ENCODE results near the gene CDH23.

Gene CDH23

GRCh38 chr10:71750124-71750841, 353.6 kb downstream of the CDH23 start:
- DNase-seq: no peak

- DNase-seq: no peak
These were observed 354.3 kb downstream of the CDH23 start for GRCh38 chr10:71750986-71751385.

- DNase-seq: no peak
These were observed 354.9 kb downstream of the CDH23 start for GRCh38 chr10:71751515-71752224.

DNA sequence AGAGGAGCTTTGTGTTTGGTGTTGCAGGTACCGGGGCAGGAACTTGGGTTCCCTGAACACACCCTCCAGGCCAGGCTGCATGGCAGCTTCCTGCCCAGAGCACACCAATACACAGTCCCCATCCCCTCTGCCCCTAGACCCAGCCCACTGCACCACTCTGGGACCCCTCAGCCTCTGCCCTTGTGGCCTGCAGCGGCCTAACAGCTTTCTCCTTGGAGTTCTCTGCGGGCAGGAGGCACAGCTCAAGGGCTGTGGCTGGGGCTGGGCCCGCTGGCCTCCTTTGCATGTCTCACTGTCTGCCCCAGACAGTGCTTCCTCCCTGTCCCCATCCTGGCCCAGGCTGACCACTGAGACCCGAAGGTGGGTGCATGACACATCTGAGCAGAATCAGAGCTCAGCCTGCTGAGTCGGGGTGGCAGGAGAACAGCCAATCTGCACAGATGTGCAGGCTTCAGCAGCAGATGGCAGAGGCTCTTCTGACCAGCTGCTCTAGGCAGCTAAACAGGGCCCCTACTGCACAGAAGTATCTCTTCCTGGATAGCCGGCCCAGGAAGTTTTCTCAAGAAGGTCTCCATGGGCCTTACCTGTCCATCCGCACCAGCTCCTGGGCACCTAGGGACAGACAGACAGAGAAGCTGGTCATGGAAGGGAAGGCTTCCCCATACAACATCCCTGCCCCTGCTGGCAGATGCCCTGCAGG, 355.8 kb downstream of the CDH23 start:
- no peak for DNase-seq

DNA sequence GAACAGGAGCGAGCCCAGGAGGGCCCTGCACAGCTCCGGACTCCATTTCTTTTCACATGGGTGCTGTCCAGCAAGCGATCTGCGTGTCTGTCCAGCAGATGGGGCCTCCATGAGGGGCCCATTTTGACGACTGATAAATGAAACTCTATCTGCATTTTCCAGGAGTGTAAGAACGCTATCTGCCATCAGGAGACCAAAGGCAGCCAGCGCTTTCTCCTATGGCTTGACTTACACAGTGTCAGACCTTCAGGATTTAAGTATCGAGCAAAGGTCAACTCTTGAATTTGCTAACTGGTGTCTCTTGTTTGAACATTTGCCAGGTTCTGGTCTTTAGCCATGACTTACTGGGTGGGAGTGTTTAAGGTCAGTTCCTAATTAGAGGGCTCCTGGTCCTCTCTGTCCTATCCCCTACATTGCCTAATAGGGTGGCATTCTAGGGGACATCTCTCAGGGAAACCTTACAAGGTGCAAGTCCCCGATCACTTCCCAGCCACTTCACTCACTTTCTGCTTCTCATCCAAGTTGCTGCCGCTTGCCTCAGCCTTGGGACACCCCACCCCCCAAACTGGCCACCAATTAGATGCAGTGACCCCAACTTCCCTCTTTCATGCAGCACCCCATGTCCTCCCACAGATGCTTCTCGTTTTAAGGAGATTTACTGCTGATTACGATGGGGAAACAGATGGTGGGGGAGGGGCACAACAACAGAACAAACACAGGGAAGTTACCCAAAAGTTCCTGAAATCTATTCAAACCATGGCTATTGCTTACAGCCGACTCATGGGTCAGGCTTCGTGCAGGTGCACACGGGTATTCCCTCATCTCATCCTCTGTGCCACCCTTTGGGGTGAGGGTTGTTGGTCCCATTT, 356.6 kb downstream of the CDH23 start:
- DNase-seq: no peak

GRCh38 chr10:71753960-71754505, 357.3 kb downstream of the CDH23 start:
- no peak for DNase-seq

DNA sequence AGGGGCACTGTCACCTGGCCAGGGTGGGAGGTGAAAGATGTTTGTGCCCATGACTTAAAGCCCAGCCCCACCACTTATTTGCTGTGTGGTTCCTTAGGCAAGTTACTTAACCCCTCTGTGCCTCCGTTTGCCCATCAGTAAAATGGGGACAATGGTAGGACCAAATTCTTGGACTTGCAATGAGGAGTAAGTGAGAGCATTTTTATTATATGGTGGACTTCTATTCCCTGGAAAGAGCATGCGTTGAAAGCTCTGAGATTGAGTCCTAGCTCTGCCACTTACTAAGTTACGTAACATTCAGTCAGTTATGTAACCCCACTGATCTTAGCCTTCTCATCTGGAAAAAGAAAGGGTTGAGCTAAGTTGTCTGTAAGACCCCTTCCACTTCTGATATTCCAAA, 357.8 kb downstream of the CDH23 start:
- no peak for DNase-seq

DNA sequence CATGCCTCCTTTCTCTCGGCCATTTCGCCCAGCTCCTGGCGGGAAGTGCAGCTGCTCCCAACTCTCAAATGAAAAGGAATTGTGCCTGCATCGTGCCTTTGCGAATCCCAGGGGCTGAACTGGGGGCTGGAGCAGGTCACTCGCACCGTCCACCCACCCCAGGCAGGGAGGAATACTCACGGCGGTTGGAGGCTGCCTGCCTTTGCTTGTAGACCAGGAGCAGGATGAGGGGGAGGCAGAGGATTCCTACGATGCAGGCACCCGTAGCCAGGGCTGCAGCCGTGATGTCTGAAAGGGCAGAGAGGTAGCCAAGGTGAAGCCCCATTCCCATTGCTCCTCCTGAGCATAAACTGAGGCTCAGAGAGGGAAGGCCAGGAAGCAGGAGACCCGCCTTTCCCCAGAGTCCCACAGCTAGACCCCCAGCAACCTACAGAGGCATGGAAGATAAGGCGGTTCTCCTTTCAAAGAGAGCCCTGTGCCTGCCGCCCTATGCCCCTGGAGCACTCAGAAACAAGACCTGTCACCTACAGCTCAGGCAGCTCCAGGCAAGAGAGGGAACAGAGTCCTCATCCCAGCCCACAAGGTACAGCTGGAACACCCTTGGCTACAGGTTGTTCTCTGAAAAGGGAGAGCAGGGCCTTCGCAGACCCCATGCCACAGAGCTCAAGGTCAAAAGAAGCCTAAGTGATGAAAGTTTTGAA, 358.6 kb downstream of the CDH23 start:
- no peak for DNase-seq

DNA sequence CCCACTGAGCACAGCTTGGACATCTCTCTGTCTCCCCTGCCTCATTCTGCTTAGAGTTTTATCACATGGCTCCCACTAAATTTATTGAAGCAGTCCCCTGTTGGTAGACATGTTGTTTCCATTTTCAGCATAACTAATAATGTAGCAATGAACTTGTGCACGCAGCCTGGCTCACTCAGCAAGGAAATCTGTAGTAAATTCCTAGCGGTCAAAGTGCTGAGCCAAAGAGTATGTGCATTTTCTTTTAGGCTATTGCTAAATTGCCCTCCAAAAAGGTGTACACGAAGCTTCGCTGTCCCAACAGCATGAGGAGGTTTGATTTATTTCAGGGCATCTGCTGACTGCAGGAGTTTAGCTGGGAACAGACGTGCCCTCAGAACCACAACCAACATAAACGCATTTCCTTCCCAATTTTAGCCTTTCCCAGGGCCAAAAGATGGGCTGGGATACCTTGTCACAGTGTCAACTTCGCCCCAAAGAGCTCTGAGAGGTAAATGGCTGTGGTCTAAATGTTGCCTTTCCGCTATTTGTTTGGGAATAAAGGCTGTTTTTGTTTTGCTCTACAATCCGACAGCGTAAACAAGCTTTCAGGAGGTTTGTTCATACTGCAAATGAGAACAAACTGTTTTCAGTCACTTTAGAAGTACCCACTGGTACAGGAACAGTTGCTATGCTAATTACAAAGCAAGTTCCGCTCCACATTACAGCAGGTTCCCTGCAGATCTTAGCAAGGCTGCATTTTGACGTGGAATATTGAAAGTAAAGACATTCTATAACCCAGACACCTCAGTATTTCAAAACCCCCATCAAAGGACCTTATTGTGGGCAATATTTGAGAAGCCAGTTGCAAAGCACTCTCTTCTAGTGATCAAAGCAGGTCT, 359.8 kb downstream of the CDH23 start:
- DNase-seq: no peak

- no peak for DNase-seq
These were observed 360.7 kb downstream of the CDH23 start for GRCh38 chr10:71757399-71757922.

DNA sequence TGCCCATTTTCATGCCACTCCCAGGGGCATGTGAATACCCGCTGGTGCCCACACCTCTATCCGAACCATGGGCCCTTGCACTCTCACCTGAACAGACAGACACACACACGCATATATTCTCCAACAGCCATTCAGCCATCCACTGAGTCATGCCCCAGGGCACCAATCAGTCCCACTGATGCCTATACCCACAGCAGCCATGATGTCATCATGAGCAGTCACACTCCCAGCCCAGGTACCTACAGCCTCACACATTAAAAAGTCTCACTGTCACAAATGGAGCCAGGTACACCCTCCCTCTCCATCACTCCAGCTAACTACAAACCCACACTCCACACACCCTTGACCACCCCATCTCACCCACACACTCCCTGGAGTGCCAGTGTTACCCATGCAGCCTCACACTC, 364.4 kb downstream of the CDH23 start:
- no peak for DNase-seq

GRCh38 chr10:71761541-71762113, 364.9 kb downstream of the CDH23 start:
- no peak for DNase-seq

DNA sequence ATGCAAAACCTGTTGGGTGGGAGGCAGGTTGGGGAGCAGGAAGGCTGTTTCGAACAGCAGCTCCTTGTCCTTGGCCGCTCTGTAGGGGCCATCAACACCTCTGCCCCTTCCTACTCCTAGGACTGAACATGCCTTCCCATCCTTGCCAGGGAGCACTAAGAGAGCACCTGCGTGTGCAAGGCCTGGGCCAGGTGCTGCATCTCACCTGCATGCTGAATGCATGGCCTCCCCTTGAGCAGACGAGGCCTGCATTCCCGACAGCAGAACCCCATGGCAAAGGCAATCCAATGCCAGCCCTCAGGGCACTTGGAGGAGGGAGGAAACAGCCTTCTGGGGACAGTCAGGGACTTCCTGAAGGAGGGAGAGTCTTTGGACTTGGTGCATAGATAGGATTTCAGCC, 365.6 kb downstream of the CDH23 start:
- no peak for DNase-seq

GRCh38 chr10:71763352-71764127, 366.8 kb downstream of the CDH23 start:
- no peak for DNase-seq

- no peak for DNase-seq
These were observed 368.6 kb downstream of the CDH23 start for GRCh38 chr10:71765176-71765904.

GRCh38 chr10:71765906-71766716, 369.4 kb downstream of the CDH23 start:
- DNase-seq: no peak

DNA sequence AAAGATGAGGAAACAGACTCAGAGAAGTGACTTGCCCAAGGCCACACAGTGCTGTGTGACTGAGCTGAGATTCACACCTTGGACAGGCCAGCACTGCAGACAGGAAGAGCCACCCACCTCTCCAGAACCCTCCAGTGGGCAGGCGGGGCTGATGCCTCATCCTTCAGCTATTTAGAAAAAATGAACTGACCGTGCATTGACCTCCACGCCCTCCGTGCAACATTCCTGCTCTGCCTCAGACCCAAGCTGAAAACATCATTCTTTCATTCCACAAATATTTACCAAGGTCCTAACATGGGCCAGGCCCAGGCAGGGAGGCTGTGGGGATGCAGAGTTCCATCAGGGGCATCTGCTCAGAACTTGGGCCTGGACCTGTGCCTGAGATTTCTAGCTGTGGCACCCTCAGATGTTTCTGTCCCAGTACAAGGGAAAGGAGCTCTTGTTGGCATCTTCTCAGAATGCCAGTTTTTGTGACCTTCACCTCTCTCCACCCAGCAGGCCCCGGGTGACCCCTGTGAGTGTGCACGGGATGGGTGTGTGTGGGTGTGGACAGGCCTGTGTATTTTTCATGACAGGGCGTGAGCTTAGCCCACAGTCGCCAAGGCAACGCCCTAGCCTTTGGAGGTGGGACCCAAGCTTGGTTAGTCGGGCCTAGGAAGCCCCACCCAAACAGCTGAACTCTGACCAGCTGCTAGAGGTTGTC, 370.1 kb downstream of the CDH23 start:
- DNase-seq: peak; percentile 81
